Stimulated activated CD4-positive, alpha-beta T cell treated with anti-CD3 and anti-CD28 coated beads, TNF-alpha, amount 100 ng/mL, for 48 hours (primary cell): ENCODE results near the gene PCDHGA4.
"Not testable (repeated sequence)": the region's sequence is repeated elsewhere in the genome, so short reads cannot be mapped to it uniquely, and the experiment has no call there.

Source experiments
- DNase-seq, 3 donors: peaks; one replicate each; pipeline ENCODE4 v3.0.0-alpha.2; 2020; ENCODE audit warnings: low read depth in 3 of 3

The PCDHGA4 gene

GRCh38 chr5:141349917-141350619, 4.8 kb upstream of the PCDHGA4 start, which contains the start of gene PCDHGB1:
TSS of gene PCDHGB1 (plus strand) at chr5:141350099. CDS start at chr5:141350261, 162 bp downstream.
- DNase-seq = no peak

DNA sequence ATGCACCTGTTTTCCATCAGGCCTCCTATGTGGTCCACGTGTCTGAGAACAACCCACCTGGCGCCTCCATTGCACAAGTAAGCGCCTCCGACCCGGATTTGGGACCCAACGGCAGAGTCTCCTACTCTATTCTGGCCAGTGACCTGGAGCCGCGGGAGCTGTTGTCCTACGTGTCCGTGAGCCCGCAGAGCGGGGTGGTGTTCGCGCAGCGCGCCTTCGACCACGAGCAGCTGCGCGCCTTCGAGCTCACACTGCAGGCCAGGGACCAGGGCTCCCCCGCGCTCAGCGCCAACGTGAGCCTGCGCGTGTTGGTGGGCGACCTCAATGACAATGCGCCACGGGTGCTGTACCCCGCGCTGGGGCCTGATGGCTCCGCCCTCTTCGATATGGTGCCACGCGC, 3.2 kb upstream of the PCDHGA4 start:
- no peak for DNase-seq

GRCh38 chr5:141355641-141356040, 820 bp downstream of the PCDHGA4 start:
- no peak for DNase-seq

DNA sequence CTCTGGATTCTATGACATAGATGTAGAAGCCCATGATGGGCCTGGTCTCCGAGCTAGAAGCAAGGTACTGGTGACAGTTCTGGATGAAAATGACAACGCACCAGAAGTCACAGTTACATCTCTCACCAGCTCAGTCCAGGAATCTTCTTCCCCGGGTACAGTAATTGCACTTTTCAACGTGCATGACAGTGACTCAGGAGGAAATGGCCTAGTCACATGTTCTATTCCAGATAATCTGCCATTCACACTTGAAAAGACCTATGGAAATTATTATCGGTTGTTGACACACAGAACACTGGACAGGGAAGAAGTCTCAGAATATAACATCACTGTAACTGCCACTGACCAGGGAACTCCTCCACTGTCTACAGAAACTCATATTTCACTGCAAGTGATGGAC, 1.3 kb downstream of the PCDHGA4 start:
- DNase-seq = no peak

- DNase-seq = no peak
Measured at GRCh38 chr5:141356950-141357349, 2.1 kb downstream of the PCDHGA4 start.

DNA sequence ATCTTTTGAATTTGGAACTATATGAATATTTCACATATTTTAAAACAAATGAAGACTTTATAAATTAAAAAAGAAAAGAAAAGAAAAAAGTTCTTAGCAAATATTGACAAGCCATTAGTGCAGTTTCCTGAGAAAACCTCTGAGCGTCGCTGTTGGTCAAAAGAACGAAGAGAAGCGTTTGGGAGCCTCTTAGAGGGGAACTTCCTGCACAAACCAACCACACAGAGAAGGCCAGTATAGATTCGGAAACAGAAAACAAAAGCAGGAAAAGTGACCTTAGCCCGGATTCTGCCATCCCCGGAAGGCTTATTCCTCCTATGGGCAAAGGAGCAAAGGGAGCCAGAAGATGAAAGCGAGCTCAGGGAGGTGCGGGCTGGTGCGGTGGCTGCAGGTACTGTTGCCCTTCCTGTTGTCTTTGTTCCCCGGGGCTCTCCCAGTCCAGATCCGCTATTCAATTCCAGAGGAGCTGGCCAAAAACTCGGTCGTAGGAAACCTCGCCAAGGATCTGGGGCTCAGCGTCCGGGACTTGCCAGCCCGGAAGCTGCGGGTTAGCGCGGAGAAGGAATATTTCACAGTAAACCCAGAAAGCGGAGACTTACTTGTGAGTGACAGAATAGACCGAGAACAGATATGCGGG, 5.1 kb downstream of the PCDHGA4 start, which contains the start of gene PCDHGB2:
Gene PCDHGB2 (plus strand): TSS at position 205 of the 637 bp plus-strand sequence. CDS start 142 bp downstream, at position 347.
- no peak for DNase-seq

GRCh38 chr5:141360685-141361084, 5.9 kb downstream of the PCDHGA4 start:
- no peak for DNase-seq

- DNase-seq = no peak
Measured at GRCh38 chr5:141362719-141363118, 7.9 kb downstream of the PCDHGA4 start.

DNA sequence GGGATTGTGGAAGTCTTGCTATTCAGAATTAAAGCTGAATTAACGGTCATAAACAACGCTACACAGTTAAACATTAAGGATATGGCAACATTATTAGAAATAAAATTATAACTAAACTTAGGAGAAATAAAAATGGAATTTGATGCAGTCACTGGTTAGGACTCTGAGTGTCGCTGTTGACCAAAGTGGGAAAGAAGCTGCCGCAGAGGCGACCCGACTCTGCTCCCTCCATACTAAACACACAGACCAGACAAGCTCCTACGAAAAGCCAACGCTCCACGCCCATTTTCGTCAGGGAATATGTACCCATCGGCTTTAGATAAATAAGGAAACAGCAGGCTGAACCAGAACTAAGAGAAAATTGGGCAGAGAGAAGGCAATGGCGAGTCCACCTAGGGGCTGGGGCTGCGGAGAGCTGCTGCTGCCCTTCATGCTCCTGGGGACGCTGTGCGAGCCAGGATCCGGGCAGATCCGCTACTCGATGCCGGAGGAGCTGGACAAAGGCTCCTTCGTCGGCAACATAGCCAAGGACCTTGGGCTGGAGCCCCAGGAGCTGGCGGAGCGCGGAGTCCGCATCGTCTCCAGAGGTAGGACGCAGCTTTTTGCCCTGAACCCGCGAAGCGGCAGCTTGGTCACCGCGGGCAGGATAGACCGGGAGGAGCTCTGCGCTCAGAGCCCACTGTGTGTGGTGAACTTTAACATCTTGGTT, 9.3 kb downstream of the PCDHGA4 start, which contains the start of gene PCDHGA5:
Gene PCDHGA5 (plus strand): TSS at position 211 of the 709 bp plus-strand sequence. CDS start 169 bp downstream, at position 380.
- DNase-seq = no peak

- DNase-seq = no peak
Measured at GRCh38 chr5:141366016-141366896, 11.4 kb downstream of the PCDHGA4 start.

GRCh38 chr5:141369994-141370848, 15.4 kb downstream of the PCDHGA4 start, which contains the start of gene PCDHGB3:
TSS of gene PCDHGB3 (plus strand) at chr5:141370242. CDS start at chr5:141370395, 153 bp downstream.
- DNase-seq = no peak

- DNase-seq = no peak
Measured at GRCh38 chr5:141371572-141372475, 17.0 kb downstream of the PCDHGA4 start.

DNA sequence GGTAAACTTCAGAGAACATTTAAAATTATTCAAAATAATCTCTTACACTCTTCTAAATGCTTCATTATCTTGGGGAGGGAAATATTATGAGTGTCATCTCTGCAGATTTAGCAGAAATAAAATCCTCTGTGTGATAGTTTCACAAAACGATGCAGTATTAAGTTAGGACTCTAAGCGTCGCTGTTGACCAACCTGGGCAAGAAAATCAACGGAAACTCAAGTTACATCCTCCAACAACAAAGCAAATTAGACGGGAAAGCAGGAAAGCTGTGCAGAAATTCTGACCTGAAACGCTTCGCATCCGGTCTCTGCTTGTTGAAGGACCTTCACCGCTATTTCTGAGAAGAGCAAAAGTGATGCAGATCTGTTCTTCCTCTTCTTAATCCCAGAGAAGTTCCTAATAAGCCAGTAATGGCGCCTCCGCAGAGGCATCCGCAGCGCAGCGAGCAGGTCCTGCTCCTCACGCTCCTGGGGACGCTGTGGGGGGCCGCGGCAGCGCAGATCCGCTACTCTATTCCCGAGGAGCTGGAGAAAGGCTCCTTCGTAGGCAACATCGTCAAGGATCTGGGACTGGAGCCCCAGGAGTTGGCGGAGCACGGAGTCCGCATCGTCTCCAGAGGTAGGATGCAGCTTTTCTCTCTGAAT, 19.0 kb downstream of the PCDHGA4 start, which contains the start of gene PCDHGA6:
Gene PCDHGA6 (plus strand): TSS at position 219 of the 645 bp plus-strand sequence. CDS start 193 bp downstream, at position 412.
- no peak for DNase-seq

GRCh38 chr5:141374627-141375026, 19.8 kb downstream of the PCDHGA4 start:
- DNase-seq = no peak

DNA sequence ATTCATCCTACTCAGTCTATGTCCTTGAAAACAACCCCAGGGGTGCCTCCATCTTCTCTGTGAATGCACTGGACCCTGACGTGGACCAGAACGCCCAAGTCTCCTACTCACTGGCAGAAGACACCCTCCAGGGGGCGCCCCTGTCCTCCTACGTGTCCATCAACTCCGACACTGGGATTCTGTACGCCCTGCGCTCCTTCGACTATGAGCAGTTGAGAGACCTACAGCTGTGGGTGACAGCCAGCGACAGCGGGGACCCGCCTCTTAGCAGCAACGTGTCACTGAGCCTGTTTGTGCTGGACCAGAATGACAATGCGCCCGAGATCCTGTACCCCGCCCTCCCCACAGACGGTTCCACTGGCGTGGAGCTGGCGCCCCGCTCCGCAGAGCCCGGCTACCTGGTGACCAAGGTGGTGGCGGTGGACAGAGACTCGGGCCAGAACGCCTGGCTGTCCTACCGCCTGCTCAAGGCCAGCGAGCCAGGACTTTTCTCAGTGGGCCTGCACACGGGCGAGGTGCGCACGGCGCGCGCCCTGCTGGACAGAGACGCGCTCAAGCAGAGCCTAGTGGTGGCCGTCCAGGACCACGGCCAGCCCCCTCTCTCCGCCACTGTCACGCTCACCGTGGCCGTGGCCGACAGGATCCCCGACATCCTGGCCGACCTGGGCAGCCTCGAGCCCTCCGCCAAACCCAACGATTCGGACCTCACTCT, 20.8 kb downstream of the PCDHGA4 start:
- not testable (repeated sequence) for DNase-seq

DNA sequence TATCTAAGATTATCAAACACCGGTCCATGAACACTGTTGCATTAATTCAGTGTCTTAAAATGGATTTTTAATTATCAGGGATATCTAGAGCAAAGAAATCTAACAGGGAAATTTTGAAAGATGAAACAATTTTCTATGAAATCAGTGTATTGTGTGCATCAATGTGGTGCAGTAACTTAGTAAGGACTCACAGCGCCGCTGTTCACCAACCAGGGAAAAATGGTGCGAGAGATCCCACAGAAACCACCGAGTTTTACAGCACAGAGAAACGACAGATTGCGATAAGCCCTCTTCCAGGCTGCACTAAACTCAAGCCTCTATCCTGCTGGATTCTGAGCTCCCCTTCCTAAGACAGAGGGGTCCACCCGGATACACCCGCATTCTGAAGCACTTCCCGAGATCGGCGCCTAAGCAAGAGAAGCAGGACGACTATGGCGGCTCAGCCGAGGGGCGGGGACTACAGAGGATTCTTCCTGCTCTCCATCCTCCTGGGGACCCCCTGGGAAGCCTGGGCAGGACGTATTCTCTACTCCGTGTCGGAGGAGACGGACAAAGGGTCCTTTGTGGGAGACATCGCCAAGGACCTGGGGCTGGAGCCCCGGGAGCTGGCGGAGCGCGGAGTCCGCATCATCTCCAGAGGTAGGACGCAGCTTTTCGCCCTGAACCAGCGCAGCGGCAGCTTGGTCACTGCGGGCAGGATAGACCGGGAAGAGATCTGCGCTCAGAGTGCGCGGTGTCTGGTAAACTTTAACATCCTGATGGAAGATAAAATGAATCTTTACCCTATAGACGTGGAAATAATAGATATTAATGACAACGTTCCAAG, 27.9 kb downstream of the PCDHGA4 start, which contains the start of gene PCDHGA7:
Gene PCDHGA7 (plus strand): TSS at position 274 of the 826 bp plus-strand sequence. CDS start 158 bp downstream, at position 432.
- no peak for DNase-seq

GRCh38 chr5:141383345-141383744, 28.5 kb downstream of the PCDHGA4 start:
- no peak for DNase-seq
